Left hindlimb (tissue), 1 donor: ENCODE results near the gene SSPN.

ENCODE experiments used
- DNase-seq: peaks from one replicate; pipeline ENCODE4 v3.0.0-alpha.2; 2018

Gene SSPN

DNA sequence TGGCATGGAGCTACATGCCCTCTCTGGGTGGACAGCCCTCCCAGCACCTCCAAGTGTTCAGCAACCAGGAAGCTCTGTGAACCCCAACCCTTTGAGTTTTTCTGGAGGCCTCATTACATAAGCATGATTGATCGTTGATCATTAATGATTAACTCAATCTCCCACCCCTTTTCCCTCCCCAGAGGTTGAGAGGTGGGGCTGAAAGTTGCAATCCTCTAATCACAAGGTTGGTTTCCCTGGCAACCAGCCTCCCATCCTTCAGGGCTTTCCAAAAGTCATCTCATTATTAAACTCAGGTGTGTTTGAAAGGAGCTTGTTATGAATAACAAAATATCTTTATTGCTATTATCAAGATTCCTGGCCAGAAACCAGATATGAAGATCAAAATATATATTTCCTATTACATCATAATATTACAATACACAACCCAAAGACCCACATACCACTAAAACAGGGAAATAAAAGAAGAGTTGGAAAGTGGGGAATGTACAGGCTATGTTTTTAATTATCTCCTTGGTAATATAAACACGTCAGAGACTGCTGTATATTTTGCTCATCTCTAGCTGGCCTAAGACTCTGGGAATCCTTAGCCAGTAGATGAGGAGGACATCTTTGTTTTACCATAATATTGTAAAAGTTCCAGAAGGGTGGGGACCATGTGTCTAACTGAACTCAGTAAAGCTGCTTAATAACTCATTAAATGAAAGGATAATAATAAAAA is 73.6 kb downstream of the SSPN start:
- DNase-seq, result no peak

DNA sequence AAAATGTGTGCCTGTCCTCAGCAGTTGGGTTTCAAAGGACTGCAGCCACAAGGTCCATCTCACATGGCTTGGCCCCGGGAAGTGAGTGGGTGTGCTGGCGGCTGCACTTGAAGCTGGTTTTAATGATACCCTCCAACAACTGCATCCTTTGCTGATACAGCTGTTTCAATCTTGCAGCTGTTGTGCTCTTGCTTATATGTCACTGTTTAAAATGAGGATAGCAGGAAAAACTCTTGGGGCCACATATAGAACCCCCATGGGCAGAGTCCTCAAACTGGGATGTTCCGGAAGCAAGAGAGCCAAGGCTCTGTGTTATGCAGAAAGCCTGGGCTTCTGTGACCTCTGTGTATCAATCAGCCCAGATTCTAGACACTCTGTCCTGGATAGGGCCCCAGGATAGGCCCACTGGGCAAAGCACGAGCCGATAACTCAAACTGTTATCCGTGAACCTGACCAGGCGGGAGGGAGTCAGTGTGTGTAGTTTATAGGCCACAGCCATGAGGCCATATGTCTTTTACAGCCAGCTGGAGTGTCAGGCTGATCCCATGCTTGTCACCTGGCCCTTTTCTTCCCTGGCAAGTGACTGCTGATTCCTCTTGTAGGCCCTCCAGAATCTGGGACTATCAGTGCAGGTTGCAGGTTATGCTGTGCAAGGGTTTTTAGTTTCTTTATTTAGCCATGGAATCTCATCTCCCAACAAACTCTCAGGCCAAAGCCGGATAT is 74.3 kb downstream of the SSPN start:
- DNase-seq, result no peak

DNA sequence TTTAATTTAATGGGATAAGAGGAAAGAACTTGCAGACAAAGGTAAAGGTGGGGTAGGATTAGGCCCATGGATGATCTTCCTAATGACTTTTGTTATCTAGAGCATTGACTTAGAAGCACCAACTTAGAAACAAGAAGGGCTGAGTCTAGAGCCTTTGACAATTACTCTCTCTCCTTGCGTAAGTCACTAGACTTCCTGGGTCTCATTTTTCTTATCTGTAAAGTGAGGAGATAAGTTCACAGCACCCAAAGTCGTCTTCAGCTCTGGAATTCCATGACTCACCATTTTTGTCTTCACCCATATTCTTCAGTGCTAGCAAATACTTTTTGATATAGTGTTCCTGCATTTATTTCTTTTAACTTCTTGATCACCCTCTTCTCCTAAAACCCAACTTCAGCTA is 75.7 kb downstream of the SSPN start:
- DNase-seq, result no peak

DNA sequence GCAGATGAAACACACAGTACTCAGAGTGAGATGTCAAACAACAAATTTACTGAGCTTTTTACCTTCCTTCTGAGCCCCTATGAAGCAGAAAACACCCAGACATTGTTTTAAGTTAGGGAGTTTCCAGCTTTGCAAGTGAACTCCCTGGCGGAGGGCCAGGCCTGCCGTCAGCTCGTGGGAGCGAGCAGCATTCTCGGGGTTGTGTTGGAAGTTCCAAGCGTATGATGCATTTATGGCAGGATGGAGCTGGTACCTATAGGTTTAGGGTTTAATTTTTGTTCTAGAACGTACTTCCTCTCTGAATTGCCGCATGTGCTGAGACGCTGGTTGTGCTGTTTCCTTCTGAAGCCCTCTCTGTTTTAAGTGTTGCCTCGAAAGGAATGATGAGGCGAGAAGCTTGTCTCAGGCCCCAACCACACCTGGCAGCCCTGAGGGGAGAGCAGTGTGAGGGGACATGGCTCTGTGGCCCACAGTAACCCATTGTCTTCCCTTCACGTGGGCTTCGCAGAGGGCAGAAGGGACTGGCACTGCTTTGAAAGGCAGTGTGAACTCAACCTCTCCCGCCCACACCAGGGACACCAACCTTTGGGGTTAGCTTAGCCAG is 76.6 kb downstream of the SSPN start:
- DNase-seq, result peak; percentile 85

DNA sequence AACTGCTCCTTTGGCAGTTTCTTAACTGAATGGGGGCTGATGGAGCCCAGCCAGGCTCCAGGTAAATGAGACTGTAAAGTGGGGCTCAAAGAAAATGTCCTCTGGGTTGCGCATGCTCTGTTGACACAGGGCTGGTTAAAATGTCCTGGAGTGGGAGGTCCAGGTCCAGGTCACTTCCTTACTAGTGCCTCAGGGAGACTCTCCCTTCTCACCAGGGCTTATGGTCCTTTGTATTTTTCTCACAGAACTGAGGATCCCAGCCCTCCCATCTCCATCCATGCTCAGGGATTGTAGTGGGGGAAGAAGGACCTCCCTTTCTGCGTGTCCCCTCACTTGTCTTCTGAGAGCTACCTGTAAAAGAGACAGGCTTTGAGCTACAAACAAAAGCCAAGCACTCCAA is 77.5 kb downstream of the SSPN start:
- DNase-seq, result no peak

DNA sequence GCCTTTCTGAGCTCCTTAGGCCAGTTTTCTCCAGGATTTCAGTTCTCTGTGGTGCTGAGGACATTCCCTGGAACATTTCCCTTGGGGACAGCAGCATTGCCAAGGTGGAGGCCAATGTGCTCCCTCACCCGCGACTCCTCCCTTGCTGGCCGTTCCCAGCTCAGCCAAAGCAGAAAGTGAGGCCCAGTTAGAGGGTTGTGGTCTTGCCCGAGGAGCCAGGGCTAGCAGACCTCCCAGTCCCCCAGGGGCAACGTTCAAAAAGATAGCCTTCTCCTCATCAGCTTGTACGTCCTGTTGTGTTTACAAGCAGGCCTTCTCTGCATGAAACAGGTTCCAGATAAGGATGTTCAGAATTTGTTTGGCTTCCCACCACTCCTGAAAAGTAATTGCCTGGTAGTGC is 78.4 kb downstream of the SSPN start:
- DNase-seq, result no peak

DNA sequence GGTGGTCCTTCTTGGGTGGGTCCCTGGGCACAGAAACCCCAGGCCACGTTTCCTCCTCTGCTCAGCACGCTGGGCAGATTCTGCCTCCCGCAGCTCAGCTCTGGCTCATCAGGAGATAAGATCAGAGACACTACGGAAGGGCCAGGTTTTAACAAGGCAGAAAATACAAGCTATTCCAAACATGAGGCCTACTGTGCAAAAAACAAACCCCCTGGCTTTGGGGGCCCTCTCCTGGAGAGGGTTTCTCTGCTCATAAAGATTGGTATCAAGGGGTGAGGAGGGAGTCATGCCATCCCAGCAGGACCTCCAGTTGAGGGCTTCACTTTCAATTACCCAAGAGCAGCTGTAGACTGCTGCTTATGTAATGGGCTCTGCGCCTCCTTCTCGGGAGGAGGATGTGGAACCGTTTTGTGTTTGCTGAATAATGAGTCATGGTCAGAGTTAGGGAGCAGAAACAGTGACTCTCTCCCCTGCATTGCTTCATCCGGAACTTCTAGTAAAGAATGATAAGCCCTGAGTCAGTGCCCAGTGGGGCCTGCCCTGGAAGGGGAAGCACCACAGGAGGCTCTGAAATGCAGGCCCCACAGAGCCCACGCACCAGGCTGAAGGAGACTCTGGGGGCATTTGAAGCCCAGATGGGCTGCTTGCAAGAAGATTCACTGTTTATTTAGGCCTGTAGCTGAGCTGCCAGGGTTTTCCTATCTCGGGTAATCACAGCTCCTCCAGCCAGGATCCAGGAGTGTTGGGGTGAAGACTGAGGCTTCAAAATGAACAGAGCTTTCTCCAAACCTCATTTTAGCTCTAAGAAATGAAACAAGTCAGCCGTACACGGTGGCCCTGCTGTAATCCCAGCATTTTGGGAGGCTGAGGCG is 79.3 kb downstream of the SSPN start:
- peak; percentile 67 for DNase-seq

DNA sequence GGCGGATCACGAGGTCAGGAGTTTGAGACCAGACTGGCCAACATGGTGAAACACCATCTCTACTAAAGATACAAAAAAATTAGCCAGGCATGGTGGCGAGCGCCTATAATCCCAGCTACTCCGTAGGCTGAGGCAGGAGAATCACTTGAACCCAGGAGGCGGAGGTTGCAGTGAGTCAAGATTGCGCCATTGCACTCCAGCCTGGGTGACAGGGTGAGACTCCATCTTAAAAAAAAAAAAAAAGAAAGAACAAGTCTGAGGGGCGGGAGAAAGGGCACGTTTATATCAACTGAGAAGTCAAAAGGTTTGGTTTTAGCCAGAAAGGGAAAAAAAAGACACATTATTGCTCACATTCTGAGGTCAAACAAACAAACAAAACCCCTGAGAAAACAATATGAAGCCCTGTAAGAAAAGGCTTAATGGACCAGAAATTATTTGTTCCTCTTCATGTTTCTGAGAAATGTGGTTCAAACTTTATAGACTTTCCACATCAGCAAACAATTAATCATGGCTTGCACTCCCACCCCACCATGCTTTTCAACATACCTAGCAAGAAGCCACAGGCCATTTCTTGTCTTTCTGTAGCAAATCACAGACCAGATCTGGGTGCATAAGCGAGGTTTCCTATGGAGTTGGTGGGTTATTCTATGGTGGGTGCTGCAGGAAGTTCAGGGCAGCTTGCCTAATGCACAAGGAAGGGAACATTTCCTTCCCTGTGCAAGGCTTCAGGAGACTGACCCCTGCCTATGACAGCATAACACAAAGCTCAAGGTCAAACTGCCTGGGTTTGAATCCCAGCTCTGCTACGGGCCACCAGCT is 80.1 kb downstream of the SSPN start:
- no peak for DNase-seq

DNA sequence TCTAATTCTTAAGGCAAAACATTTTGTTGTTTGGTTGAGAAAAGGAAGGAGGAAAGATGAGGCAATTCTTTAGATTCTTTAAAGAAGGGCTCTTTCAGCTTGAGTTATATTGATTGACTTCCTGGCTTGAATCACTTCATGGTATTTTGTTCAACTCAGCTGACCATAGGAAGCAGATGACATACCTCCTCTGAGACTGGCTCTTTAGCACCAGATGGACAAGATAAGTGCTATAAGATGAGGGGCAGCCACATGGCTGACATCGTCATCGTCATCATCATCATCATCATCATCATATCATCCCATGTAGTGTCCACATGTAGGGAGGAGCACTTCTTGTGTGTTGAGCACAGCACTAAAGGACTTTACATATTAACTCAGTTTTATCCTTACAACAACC is 81.3 kb downstream of the SSPN start:
- DNase-seq, result no peak

DNA sequence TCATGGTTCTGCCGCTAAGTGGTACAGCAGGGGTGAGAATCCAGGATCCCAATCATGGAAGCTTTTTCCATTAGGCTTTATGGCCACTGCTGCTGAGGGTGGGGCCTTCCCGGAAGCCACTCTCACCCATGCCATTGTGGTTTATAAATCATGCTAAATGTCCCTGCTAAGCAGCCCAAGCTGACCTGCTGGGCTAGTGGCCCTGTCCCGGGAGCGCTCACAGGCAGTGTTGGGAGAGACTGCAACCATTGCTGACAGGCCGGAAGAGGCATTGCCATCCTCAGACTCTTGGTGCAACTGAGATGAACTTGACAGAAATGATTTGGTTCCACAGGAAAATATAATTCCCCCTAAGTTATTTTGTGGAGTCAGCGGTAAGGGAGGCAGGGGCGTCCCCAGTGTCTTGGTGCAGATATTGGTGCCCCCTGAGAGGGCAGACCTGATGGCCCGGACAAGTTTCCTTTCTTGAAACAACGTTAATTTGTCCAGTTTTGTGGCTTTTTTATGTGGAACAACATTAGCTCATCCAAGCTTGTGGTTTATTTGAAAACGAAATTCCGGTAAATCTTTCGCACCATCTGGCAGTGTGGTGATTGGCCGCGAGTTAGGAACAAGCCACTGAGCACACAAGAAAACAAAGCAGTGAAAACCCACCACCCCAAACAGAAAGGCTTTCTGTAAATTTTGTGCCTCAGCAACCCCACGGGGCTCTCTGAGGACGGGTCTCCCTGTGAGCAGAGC is 82.3 kb downstream of the SSPN start:
- no peak for DNase-seq

DNA sequence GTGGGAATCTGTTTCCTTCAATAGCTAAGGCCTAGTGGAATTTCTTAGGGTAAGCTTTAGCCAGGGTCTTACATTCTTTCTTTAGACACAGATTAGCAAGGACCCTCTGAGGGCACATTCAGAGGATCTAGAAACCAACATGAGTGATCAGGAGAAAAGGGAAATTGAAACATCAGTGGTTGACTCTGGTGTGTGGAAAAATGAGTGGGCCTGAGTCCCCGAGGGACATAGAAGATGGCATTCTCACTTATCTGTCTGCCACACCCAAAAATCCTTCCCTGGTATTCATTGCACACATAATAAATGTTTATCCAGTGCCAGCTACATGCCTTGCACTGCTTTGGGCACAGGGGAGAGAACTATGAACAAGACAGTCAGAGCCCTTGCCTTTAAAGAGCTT is 82.9 kb downstream of the SSPN start:
- no peak for DNase-seq

DNA sequence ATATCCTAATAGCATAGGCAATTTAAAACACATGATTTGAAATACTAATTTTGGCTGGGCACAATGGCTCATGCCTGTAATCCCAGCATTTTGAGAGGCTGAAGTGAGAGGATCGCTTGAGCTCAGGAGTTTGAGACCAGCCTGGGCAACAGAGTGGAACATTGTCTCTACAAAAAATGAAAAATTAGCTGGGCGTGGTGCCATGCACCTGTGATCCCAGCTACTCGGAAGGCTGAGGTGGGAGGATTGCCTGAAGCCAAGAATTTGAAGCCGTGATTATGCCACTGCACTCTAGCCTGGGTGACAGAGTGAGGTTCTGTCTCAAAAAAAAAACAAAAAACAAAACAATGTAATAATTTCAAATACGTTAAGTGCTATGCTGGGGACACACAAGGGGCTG is 83.3 kb downstream of the SSPN start:
- no peak for DNase-seq

DNA sequence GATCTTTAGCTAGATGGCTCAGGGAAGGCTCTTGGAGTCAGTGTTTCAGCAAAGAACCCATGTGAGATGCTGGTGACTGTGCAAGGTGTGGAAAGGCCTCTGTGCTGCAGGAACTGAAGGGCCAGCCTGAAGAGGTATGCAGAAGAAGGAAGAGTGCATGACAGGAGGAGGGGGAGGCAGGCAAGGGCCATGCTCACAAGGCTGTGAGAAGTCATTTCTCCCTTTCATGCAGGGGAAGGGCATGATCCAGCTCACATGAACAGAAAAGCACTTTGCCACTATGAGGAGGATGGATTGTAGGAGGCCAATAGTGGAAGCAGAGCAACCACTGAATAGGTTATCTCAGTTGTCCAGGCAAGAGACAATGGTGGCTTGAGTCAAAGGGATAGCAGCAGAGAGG is 83.7 kb downstream of the SSPN start:
- DNase-seq, result no peak

DNA sequence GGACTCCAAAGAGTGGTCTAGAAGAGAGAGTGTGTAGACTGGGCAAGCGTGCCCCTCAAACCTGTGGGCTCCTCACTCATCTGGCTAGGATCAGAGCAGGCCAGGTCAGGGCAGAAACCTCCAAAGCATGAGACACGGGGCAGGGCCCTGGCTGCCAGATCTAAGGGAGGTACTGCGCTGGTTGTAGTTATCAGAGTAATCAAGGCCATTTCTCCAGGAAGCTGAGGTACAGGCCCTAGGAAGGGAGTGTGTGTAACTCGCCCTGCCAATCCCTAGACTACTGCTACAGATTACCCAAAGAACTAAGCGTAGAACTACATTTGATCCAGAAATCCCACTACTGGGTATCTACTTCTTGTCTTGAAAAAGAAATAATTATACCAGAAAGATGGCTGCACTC is 84.5 kb downstream of the SSPN start:
- DNase-seq, result no peak

DNA sequence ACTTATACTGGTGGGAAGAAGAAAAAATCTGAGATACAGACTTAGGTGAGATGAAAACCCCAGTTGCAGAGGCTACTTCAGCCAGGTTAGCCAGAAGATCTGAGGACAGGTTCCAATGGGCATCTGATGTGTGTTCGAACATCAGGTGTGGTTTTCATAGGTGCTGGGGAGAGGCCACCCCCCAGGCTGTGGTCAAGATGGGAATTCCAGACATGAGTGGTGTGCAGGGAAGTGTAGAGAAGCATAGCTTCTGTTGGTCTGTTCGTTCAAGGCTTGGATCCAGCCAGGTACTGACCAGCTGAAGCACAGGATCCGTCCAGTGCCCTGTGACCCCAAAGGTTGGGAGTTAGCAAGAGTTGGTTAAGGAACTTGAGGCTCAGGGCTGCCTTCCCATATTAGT is 85.5 kb downstream of the SSPN start:
- DNase-seq, result no peak

DNA sequence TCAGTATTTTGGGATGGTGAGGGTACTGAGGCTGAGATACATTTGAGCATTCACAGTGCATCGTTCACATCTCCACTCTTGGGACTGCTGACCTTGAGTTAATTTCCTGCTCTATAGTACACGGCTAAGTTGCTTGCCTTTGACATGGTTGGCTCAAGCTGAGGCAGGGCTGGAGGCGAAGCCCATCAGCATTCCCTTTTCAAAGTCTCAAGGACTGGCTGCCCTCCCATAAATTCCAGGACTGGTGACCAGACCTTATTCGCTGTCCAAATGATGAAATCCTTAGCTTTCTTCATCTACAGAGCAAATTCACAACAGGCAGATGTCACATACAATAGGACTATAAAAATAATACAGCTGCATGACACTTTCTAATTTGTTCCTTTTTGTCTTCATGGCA is 85.9 kb downstream of the SSPN start:
- no peak for DNase-seq

DNA sequence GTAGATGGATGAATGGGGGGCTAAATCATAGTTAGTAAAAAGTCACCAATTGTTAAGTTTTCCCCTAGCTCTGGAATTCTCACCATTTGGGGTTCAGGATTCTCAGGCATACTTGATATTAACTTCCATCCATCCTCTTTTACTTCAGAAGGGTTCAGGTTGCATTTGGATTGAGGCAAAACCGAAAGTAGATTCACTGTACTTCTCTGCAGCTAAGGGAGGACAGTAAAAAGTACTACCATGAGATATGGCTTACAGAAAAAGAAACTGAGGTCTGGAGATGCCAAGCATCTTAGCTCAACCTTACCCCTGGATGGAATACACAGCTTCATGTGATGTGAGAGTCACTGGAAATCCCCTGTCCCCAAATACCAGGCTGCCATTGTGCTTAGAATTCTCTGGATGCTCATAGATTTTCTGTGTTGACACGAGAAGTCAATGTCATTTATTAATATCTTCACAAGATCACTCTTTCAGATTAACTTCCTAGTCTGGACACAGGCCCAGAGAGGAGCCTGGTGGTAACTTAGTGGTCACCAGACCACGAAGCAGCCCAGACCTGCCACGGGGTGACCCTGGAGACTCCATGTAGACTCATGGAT is 87.1 kb downstream of the SSPN start:
- DNase-seq, result no peak

DNA sequence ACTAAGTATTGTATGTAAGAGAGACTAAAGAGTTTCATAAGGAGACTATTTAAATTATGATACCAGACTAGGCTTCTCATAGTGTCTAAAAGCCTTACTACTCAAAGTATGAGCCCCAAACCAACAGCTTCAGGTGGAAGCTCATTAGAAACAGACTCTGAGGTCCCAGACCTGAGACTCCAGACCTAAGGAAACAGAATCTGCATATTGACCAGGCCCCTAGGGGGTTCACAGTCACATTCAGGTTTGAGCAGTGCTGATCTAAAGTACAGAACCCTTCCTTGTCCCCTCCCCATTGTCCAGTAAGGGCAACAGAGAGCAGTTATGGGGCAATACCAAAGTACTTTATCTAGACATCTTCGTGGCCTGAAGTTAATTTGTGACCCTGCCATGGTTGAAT is 87.7 kb downstream of the SSPN start:
- no peak for DNase-seq

DNA sequence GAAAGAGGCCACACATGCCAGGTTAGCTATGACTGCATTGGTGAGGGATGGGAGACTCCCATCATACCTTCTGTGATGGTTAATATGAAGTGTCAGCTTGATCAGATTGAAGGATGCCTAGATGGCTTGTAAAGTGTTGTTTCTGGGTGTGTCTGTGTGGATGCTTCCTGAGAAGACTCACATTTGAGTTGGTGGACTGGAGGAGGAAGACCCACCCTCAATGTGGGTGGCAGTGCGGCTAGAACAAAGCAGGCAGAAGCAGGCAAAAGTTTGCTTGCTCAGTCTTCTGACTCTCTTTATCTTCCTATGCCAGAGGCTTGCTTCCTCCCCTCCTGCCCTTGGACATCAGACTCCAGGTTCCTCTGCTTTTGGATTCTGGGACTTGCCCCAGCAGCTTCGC is 88.2 kb downstream of the SSPN start:
- DNase-seq, result no peak

DNA sequence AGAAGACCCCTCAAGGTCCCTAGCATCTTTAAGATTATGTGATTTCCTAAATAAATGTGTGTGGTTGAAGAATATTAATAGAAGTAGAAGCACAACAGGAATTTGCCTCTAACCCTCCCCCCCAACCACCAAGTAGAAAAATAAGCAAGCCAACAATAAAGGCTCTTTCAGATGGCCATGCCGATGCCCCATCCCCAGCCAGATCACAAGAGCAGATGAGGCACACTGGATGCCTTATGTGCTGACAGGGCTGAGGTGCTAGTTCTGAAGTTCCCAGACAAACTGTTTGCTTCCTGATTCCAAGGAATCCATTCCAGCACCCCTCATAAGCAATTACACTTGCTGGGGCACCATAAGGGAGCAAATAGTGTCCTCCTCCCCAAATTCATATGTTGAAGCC is 90.0 kb downstream of the SSPN start:
- DNase-seq, result no peak

DNA sequence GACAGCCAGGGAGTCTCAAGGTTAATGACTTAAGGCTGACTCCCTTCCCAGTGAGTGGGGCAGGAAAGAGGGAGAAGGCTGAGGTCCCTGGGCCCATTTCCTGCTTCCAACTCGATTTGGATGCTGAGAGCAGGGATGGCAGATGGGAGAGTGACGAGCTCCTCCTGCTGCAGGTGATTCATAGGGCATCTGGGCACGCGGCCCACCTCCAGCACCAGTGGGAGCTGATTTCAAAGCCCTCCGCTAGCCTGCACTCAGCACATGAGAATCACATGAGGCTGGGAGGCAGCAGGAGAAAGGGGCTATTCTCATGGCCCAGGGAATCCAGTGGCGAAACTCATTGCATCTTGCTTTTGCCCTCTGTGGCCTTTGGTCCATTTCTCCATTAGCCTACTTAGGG is 90.8 kb downstream of the SSPN start:
- DNase-seq, result no peak
